Testis (tissue), 2 donors: ENCODE results near the gene VCL.

Source experiments
- CTCF ChIP-seq, 3 experiments: fragments of 450-650 bp in 2 of 3; fragments of 200-600 bp in 1 of 3; sonication (generic) in 1 of 3; IDR thresholded peaks; one replicate each; pipeline ENCODE4 v1.5.1; 2016 to 2019; ENCODE audit warnings: antibody characterized with exemption in 3 of 3, mild to moderate bottlenecking in 2 of 3, moderate library complexity in 1 of 3
- POLR2A ChIP-seq: fragments of 450-650 bp; IDR thresholded peaks from one replicate; pipeline ENCODE4 v1.6.1; 2017; ENCODE audit warnings: antibody characterized with exemption, mild to moderate bottlenecking, moderate library complexity

- TF ChIP-seq CTCF (IDR thresholded peaks at IDR 0.05) (no peak), POLR2A (no peak)
These were observed 107.1 kb downstream of the VCL start for GRCh38 chr10:74104996-74105395.
